ENCODE measurements around the gene DNASE2B.

The DNASE2B gene

DNA sequence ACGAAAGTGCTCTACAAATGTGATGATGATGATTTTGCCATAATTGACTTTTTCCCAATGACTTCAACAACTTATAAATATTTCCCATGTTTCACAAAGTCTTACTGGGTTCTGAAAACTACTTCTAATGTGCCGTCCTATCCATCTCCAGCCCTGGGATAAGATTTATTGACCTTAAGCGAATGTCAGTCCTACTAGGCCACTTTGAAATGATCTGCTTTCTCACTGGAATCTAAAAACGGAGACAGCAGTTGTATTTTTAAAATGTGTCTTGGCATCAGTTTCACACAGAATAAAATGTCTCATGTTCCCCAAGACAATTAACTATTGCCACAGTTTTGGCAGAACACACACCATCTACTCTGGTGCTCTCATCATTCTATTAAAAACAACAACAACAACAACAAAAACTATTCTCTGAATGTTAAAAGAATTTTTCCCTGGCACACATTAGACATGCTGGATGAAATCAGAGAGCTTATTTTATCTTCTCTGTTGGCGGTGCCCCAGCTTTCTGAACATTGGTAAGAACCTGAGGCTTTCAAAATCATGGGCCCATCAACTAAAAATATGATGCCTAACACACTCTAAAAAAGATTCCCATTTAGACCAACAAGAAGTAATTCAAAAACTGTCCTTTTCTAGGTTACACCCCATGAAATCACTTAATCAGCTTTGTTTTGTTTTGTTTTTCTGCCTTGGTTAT, 23.1 kb upstream of the DNASE2B start:
- no peak for ATAC-seq
- no peak for DNase-seq

DNA sequence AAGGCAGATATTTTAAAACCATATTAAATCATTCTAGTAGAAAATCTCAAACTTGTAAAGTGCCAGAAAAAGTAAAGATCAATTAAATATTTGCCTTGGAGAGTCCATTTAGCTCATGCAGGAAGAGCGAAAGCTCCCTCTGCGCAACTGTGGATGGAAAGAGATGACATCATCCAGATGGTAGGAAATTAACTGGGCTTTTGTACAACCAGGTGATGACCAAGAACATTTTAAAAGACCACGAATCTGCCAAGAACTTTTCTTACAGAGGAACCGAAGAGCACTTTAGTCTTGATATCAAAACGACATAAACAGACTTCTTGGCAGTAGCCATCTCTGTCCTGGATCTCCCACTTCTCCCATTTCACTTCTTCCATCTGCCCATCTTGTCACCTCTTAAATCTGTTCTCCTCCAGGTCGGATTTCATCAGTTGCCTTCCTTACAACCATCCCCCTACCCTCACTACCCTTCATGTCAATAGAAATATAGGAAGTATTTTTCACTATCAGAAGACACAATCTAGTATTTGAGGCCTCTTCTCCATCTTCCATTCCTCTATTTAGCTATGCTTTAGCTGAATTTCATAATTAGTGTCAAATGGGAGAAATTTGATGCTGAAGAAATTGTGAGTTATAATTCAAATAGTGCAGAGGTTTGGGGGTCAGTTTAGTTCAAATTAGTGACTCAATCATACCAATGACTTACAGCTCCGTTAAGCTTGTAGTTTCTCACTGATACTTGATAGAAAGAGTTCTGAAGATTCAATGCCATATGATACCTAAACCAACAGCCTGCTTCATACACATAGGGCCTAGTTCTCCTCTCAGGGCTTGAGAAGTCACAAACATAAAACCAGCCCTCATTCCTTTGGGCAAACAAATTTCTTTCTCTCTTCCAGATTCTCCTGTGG, 22.0 kb upstream of the DNASE2B start:
- DNase-seq: no peak
- no peak for ATAC-seq

DNA sequence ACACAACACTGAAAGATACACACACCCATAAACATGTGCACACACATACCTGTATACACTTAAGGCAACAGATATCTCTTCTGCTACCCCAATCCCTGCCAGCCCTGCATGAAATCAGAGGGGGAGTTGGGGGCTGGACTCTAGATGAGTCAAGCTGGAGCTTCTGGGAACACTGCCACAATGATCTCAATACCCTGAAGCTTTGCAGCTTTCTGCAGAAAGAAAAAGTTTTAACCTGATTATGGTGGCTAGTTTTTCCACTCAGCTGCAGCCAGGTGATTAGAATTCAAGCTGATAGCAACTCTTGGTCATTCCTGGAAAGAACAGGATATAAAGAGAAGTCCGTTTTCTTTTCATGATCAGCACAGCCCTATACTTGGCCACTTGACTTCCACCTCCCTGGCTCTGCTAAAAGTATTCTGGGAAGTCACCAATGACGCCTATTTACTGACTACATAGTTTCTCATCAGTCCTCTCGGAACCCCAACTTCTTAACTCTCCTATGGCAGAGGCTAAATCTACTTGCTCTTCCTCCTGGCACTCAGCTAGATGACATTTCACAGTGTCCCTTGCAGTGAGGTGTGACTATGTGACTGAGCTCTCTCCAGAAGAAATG, 20.7 kb upstream of the DNASE2B start:
- no peak for DNase-seq
- no peak for ATAC-seq

DNA sequence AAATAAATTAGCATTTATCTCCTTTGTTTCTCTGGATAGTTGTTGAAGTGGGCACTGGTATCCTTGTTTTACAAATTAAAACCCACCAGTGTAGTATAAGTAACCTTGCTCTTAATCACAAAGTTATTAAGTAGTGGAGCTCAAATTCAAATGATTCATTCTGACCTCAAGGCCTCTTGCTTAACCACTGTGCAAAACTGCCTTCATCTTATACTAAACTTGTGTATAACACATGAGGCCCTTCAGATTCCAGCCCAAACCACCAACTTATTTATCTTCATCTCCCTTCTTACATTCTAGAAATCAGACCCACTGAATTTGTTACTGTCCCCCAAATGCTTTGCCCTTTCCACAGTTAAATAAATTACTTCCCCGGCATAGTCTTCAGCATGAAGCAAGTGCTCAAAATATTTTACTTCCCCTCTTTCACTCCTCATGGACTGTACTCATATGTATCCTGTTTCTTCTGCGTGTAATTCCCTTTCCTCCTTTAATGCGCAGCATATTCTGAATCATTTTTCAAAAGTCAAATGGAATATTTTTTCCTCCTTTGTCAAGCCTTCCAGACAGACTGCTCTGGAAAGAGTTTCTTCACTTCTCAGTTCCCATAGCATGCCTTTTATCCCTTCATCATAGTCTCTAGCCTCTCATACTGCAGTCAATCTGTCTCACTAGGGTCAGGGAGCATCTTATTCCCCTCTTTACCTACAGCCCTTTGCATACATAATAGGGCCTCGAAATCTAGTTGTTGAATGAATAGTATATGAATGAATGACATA, 19.0 kb upstream of the DNASE2B start:
- no peak for DNase-seq
- no peak for ATAC-seq

DNA sequence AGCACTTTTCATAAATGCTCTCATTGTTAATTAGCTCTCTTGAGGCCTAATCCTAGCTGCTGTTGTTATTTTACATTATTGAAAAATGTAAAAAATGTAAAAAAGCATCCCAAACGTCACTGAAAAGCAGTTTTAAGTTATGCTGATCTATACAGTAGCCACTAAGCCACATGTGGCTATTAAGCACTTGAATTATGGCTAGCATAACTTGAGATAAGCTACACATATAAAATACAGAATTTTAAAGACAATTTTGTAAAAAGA, 18.4 kb upstream of the DNASE2B start:
- DNase-seq (no peak), ATAC-seq (no peak)

- ATAC-seq: no peak
- DNase-seq: no peak
These were observed 16.2 kb upstream of the DNASE2B start for GRCh38 chr1:84382127-84382526.

DNA sequence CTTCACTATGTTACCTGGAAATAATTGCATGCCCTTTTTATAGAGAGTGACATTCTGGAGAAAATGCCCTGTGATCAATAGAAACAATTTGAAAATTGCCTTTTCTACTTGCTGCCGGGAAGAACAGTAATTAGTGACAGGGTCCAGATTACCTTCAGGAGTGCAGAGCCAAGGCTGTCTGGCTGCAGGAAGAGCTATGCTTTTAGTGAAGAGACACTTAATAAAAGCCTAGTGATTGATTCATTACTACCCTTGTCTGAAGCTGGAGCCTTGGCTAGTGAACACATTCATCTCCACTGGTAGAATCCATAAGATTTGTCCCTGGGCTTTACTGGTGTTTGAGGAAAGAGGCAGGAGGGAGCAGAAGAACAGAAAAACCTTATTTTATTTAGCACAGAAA, 12.9 kb upstream of the DNASE2B start:
- DNase-seq: no peak
- ATAC-seq: no peak

DNA sequence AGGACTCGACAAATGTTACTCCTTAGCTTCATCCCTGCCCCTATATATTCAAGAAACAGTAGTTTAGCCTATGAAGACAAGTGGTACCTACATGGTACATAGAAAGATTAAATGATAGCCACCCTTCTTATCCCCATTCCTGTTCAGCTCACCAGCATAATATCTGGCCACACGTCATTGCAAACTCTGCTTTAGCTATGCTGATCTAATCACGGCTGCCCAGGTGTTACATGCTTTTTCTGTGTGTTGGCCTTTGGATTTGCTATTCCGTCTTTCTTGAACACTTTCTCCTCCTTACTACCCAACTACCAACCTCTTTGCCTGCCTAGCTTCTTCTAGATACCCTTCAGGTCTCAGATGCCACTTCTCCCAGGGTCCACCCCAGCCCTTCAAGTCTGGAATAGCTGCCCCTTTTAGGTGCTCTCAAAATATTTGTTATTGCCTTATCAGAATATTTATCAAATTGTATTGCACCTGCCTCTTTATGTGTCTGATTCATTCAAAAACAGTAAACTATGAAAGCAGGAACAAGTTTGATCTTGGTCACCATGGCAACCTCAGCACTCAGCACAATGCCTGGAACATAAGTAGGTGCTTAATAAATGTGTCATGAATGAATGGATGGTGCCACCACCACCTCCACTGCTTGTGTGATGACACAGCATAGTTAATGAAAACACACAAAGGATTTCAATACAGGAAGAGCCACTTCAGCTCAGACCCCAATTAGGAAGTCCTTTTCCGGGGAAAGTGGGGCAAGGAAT, 11.4 kb upstream of the DNASE2B start:
- ATAC-seq (no peak), DNase-seq (no peak)

- DNase-seq: no peak
These were observed 10.7 kb upstream of the DNASE2B start for GRCh38 chr1:84387480-84388163.

GRCh38 chr1:84390226-84390625, 8.1 kb upstream of the DNASE2B start:
- DNase-seq (no peak), ATAC-seq (no peak)

More at GRCh38 chr1:84387480-84388163, 10.7 kb upstream of the DNASE2B start:
- ATAC-seq: peak; percentile 19

DNA sequence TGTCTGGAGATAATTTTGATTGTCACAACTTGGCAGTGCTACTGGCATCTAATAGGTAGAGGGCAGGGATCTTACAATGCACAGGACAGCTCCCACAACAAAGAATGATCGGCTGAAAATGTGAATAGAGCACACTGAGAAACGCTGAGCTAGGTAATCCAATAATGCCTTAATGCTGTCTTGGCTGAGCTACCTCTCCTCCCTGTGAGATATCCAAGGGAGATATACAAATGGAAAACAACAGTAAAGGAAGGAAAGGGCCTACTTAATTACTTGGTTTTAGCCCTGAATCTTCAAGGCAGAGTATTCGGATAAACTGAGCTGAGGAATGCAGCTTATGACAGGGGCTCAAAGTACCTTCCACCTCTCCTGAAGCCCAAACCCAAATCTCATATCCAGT, 2.9 kb downstream of the DNASE2B start:
- ATAC-seq (no peak), DNase-seq (no peak)

DNA sequence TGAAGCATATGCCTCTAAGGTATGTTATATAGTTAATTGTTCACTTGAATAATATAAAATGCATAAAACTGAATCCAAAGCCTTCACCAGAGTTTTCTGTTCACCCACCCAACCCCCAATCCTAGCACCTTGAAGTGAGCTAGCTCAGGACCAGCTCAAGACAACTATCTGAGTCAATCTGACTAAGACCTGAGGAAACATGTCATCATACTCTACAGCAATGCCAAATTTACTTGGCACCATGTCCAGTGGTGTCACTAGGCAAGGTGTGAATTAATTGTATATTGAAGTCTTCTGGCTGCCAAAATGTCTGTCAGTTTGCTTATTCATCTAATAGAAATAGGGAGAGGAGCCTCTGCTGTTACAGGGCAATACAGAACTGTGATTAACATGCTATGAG, 3.8 kb downstream of the DNASE2B start:
- ATAC-seq (no peak), DNase-seq (no peak)

DNA sequence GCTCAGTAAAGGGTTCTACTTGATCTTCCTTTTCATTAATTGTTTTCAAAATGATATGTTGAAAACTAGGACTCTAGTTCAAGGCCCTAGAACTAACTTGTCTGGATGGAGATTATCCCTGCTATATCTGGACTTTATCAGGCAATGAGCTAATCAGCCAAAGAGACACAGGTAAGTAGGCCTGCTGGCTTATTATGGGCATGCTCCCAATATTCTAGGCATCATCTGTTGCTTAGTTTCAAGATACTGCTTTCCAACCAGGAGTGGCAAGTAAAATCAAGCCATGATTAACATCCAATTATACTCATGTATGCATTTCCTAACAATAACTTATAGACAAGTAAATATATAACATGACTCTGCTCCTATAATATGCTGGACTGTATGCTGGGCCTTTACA, 4.2 kb downstream of the DNASE2B start:
- DNase-seq: no peak
- ATAC-seq: no peak

DNA sequence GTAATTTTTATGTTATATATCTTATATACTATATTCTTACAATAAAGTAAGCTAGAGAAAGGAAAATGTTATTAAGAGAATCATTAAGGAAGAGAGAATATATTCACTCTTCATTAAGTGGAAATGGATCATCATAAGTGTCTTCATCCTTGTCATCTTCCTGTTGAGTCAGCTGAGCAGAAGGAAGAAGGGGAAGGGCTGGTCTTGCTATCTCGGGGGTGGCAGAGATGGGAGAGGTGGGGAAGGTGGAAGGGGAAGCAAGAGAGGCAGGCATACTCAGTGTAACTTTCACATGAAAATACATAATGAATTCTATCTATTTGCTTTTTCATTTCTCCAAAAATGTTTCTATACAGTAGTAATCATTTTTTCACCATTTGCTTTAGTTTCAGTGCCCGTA, 5.1 kb downstream of the DNASE2B start:
- DNase-seq (no peak), ATAC-seq (no peak)

DNA sequence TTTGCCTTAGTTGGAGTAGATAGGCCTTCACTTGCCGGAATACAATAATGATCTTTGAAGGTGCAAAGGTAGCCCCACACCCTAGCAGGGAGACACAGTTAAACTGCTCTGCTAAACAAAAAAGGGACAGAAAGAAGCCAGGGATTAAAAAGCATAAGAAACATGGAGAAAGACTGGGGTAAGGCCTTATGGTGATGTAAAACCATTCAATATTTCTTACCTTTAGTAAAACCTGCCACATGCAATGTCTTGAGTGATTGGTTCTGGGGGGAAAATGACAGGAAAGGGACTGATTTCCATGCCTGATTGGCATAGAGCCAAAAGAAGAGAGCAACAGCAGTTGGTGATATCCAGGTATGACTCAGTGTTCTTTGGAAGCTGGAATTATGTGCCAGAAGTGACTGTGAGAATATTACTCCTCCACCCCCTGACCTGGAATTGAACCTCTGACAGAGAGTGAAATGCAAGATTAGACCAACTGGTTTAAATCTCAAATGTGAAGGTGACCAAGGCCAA, 8.1 kb downstream of the DNASE2B start:
- no peak for DNase-seq
- no peak for ATAC-seq

- ATAC-seq (no peak), DNase-seq (no peak)
These were observed 9.2 kb downstream of the DNASE2B start for GRCh38 chr1:84407524-84407923.

DNA sequence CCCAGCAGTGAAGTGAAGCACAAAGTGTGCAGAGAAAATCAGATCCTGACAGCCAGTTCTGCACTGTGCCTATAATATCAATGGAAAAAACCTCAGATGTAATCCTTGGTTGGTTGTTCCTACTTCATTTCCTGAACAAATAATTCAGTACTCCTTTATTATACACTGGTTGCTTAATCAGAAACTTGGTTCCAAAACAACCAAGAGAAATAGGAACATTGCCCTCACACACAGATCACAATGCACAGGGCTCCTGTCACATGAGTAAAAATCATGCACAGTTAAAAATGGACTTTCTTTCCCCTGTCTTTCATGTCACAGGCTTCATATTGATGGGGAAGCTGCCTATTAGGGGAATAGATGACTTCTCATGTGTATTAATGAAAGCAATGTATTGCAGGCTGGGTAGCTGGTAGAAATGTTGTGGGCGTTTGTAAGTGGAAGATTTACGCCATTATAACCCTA, 9.7 kb downstream of the DNASE2B start:
- DNase-seq (no peak), ATAC-seq (no peak)

DNA sequence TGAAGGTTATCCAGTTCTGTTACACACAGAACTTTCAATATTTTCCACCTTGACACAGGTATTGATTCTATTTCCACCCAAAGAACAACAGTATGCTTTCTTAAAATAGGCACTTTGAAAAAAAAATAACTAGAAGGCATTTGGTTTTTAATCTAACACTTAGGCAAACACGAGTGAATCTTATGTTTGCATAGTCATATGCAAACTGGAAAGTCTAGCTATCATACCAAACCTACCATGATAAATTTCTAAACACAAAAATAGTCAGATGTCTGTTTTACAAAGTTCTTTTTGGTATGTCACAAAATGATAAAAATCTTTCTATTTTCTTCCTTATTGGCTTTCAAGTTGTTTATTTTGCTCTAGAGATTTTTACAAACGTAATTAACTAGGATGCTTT, 11.6 kb downstream of the DNASE2B start:
- DNase-seq (no peak), ATAC-seq (no peak)

DNA sequence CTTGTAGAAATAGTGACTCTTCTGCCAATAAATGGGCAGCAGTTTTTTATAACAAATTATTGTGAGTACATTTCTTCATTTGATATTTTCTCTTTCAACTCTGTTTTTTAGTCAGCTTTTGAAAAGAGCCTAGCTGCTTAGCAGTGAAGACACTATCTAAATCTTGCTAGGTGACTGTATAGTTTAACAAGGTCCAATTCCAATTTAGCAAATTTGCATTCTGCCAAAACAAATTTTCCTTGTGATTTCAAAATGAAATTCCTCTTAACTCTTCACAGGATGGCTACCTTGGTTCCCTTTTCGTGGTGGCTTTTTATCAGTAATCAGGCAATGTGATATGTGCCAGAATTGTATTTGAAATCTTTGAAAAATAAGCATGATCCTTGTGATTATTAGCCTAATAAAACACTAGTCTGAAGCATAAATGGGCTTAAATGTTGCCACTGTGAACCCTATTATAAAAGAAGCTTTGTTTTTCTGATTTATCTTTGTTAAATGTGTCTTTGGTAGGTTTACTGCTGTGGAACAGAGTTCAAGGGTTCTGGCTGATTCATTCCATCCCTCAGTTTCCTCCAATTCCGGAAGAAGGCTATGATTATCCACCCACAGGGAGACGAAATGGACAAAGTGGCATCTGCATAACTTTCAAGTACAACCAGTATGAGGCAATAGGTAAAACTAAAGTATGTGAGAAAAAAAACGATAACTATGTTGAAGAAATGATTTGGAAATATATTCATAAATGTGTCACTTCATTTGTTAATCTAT, 12.2 kb downstream of the DNASE2B start:
- ATAC-seq (no peak), DNase-seq (no peak)

GRCh38 chr1:84412316-84412942, 14.1 kb downstream of the DNASE2B start:
- ATAC-seq: no peak
- no peak for DNase-seq
